ENCODE results near the gene LEMD3. TPM values are rescaled to one million over a fixed set of nuclear protein-coding genes. Genes with fewer than 3 reads are reported as not detected.

The LEMD3 gene
- total RNA-seq, 1 experiment from 2014 or later = 20.7 TPM

DNA sequence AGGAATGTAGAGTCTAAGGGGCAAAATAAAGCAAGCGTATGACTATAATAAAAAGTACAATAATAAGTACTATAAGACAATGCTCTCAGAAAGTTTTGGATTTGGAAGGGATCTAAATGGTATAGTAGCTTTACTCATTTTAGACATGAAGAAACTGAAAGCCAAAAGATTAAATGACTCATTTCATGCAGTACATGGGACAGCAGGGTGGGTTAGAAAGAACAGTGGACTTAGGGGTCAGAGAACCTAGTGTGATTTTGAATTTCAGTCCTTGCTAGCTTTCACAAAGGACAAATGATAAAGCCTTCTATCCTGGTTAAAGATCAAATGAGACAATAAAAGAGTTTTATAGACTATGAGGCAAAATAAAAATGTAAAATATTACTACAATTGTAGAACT lies 6.8 kb upstream of the LEMD3 start:
- no peak for DNase-seq (ENCODE audit: low read depth, low spot score)
- in situ Hi-C loops (cut with HindIII; ENCODE audit: low pct_unique_long_range_greater_than_20kb, low sequenced_read_pairs) = no loop called here

DNA sequence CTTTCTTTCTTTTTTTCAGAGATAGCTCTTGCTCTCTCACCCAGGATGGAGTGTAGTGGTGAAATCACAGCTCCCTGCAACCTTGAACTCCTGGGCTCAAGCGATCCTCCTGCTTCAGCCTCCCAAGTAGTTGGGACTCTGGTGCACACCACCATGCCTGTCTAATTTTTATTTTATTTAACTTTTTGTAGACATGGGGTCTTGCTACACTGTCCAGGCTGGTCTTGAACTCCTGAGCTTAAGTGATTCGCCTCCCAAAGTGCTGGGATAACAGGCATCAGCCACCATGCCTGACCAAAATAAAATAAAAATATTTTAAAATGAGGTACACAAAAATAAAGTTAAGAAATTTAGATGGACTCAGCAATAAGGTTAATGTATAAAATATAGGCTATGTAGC lies 5.1 kb upstream of the LEMD3 start:
- in situ Hi-C loops (cut with HindIII; ENCODE audit: low pct_unique_long_range_greater_than_20kb, low sequenced_read_pairs) = no loop called here
- DNase-seq (ENCODE audit: low read depth, low spot score) = no peak

DNA sequence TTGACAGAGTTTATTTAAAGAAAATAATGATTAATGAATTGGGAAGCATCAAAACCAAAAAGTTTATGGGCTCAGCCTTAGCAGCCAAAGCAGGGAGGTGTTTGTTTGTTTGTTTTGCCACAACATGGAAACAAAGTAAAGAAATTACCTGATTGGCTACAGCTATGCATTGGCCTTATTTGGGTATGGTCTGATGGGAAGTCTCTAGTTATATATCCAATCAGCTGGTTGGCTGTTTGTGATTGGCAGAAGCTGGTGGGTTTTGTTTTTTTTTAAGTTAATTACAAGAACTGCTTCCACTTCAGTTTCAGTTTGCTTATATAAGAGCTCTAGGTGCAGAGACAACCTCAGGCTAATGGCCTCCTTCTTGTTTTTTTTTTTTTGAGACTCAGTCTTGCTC lies 4.6 kb upstream of the LEMD3 start:
- in situ Hi-C loops (cut with HindIII; ENCODE audit: low pct_unique_long_range_greater_than_20kb, low sequenced_read_pairs) = no loop called here
- DNase-seq (ENCODE audit: low read depth, low spot score) = no peak

DNA sequence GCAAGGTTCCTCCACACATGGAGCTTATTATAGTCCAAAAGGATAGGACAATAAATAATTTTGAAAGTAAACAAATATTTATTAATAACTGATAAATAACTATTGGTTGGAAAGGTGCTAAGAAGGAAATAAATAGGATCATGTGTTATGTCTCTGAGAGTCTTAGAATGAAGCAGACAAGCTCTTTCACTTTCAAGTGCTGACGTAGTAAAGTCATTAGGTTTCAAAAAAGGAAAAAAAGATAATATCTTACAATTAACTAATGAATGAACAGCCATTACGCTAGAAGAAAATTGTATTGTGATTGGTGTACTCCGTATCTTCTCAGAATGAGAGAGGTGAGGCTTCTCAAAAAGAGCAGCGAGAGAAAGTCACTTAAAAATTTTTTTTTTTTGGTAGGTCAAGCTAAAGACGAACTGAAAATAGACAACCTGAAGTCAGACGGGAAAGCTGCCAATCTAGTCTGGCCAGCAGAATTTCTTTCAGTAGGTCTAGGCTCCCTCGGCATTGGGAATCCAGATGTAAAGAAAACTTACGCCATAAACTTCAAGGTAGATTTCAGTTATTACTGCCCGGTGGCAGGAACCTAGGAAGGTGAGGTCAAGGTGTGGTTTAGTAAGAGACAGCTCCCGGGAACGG lies 583 bp upstream of the LEMD3 start:
- in situ Hi-C loops (cut with HindIII; ENCODE audit: low pct_unique_long_range_greater_than_20kb, low sequenced_read_pairs) = no loop called here
- DNase-seq (ENCODE audit: low read depth, low spot score) = peak; percentile 30

DNA sequence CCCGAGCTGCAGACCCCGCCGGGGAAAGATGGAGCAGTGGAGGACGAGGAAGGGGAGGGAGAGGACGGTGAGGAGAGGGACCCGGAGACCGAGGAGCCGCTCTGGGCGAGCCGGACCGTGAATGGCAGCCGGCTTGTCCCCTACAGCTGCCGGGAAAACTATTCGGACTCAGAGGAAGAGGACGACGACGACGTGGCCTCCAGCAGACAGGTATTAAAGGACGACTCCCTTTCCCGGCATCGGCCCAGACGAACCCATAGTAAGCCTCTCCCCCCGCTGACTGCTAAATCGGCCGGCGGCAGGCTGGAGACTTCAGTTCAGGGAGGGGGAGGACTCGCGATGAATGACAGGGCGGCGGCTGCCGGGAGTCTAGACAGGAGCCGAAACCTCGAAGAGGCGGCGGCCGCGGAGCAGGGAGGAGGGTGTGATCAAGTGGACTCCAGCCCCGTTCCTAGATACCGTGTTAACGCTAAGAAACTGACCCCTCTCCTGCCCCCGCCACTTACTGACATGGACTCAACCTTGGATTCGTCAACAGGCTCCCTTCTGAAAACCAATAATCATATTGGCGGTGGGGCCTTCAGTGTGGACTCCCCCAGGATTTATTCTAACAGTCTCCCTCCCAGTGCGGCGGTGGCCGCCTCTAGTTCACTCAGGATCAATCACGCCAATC lies 962 bp downstream of the LEMD3 start:
- peak; percentile 49 for DNase-seq (ENCODE audit: low read depth, low spot score)
- in situ Hi-C loops (cut with HindIII; ENCODE audit: low pct_unique_long_range_greater_than_20kb, low sequenced_read_pairs) = no loop called here

DNA sequence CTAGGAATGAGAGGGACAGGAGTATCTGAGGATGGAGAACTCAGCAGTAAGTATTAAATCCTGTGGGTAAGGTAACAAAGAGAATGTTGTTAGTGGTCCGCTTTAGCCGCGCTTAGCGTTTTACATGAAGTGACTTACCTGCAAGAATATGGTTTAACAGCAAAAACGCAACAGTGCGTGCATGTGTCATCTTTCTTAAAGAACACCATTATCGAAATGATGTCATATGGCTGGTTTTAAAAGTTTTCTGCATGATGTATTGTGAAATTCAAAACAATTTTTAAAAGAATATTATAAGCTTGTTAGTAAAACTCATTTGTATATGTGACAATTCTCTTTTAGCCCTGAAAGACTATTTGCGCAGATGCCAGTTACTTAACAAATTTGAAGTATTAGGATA lies 1.7 kb downstream of the LEMD3 start:
- DNase-seq (ENCODE audit: low read depth, low spot score) = no peak
- in situ Hi-C loops (cut with HindIII; ENCODE audit: low pct_unique_long_range_greater_than_20kb, low sequenced_read_pairs) = no loop called here

DNA sequence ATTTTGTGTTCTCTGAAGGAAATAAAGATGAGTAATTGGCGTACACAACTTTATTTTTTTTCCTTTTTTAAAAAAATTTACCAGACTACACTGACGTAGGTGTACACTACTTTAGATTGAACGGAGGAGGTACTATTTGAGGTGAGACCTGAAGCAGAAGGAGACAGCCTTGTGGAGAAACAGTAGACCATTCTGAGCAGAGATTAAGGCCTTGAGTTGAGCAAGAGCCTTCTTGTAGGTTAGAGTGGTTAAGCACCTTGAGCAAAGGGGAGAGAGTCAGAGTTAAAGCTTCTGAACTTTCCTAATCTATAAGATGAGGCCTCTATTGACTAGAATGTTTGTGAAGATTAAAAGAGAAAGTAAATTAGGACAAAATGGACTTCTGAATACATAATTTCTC lies 2.5 kb downstream of the LEMD3 start:
- in situ Hi-C loops (cut with HindIII; ENCODE audit: low pct_unique_long_range_greater_than_20kb, low sequenced_read_pairs) = no loop called here
- no peak for DNase-seq (ENCODE audit: low read depth, low spot score)

DNA sequence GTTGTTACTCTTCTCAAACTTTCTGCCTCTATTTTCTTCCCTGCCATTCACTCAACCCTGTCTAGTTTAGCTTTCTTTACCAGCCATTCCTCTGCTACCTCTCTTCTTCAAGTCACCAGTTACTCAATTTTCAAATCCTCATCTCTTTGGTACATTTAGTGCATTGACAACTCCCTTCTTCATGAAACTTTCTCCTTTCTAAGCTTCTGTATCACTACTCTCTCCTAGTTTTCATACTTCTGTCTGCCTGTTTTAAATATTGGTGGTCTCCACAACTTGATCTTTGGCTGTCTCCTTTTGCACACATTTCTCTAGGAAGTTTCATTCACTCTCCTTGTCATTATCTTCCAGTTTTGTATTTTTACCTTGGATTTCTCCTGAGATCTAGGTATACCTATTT lies 6.0 kb downstream of the LEMD3 start:
- in situ Hi-C loops (cut with HindIII; ENCODE audit: low pct_unique_long_range_greater_than_20kb, low sequenced_read_pairs) = no loop called here
- DNase-seq (ENCODE audit: low read depth, low spot score) = no peak

DNA sequence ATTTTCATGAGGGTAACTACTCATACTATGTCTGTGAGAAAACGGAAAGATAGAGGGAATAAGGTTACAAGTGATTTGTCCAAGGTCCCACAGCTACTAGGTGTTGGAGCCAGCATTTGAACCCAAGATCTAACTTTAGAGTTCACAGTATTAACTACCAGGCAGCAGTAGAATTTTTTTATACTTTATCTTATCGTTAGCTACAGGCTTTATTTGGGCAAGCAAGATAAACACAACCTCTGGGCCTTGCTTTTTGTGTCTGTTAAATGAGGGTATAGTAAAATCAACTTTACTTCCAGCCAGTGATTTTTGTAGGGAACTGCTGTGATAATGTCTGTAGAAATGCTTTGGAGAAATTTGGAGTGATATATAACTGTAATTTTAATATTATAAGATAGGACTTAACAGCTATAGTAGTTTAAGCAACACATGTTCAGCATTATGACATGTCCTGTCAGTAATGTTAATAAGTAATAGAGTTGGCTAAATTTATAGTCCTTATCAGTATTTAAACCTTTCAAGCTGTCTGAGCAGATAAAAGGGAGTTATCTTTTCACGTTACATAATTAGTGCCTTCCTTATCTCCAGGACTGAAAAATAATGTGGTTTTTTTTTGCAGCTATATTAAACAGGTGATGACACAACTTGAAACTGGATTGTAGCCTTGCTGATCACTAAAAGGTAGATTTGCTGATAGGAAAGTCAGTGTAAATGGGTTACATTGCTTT lies 12.8 kb downstream of the LEMD3 start:
- no peak for DNase-seq (ENCODE audit: low read depth, low spot score)
- in situ Hi-C loops (cut with HindIII; ENCODE audit: low pct_unique_long_range_greater_than_20kb, low sequenced_read_pairs) = no loop called here

DNA sequence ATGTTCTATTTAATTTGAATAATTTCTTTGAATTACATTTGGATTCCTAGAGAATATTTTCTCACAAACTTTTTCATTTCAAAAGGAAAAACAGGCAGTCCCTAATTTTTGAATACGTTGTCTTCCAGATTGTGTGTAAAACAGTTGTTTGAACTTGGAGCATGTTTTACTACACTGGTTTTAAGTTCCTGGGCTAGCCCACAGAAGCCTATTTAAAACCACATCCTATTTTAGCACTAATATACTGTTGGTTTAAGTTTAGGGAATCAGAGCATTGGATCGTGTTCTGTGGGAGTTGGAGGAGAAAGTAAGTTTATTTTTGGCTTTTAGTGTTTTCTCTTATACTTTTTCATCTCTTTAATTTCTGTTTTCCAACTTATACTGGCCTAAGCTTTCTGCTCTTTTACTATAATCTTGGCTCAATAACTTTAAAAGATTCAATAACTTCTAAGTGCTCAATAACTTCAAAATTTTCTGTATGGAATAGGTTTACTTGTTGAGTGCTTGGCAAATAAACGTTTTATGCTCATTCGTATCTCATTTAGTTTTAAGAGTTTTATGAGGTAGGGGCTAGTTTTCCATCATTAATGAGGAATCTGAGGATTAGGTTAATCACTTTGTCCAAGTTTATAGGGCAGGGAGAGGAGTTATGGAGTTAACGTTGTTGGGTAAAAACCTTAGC lies 14.9 kb downstream of the LEMD3 start:
- DNase-seq (ENCODE audit: low read depth, low spot score) = no peak
- in situ Hi-C loops (cut with HindIII; ENCODE audit: low pct_unique_long_range_greater_than_20kb, low sequenced_read_pairs) = no loop called here

DNA sequence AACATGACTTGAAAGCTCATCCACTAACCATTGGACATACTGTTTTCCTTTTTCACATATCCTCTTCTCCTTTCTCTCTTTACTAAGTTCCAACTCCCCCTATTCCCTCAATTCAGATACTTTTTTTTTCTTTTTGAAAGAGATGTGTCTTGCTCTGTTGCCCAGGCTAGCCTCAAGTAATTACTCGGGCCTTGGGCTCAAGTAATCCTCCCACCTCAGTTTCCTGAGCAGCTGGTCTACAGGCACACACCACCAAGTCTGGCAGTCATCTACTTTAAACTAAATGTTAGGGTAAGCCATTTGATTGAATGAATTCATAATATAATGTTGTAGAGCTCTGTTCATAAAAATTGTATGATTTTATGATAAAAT lies 15.5 kb downstream of the LEMD3 start:
- in situ Hi-C loops (cut with HindIII; ENCODE audit: low pct_unique_long_range_greater_than_20kb, low sequenced_read_pairs) = no loop called here
- no peak for DNase-seq (ENCODE audit: low read depth, low spot score)

DNA sequence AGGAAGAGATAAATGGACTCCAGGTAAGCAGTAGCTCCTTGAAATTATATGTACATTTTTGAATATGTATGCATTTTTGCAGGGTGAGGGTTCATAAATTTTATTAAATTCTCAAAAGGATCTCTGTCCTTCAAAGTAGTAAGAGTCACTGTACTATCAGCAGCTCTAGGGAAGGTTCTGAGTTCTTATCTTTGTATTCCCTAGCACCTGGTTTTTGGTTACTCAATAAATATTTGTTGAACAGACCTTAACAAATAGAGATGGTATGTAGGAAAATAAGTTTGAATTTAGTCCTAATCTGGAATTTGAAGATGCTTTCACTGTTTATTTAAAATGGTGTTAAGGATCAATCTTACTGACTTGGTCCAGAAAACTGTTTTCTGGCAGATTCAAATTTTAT lies 18.3 kb downstream of the LEMD3 start:
- in situ Hi-C loops (cut with HindIII; ENCODE audit: low pct_unique_long_range_greater_than_20kb, low sequenced_read_pairs) = no loop called here
- no peak for DNase-seq (ENCODE audit: low read depth, low spot score)

DNA sequence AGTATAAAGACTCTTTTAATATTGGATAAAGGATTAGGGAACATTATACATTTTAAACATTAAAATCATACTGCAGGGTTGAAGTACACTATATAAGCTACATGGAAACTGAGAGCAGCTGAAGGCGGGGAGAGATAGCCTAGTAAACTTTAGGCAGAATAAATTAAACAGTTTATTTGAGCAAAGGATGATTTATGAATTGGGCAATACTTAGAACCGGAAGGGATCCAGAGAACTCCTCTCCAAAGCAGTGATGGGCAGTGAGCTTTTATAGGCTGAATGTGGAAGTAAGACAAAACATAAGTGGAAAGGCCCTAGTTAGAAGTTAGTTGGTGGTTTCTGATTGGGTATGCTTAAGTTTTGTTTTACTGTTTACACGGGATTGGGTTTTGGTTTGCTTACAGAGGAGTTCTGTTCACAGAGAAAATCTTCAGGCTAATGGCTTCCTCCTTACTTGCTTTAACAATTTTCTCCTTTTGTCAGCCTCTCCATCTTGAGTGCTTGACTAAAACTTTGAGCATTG lies 18.9 kb downstream of the LEMD3 start:
- no peak for DNase-seq (ENCODE audit: low read depth, low spot score)
- in situ Hi-C loops (cut with HindIII; ENCODE audit: low pct_unique_long_range_greater_than_20kb, low sequenced_read_pairs) = no loop called here

DNA sequence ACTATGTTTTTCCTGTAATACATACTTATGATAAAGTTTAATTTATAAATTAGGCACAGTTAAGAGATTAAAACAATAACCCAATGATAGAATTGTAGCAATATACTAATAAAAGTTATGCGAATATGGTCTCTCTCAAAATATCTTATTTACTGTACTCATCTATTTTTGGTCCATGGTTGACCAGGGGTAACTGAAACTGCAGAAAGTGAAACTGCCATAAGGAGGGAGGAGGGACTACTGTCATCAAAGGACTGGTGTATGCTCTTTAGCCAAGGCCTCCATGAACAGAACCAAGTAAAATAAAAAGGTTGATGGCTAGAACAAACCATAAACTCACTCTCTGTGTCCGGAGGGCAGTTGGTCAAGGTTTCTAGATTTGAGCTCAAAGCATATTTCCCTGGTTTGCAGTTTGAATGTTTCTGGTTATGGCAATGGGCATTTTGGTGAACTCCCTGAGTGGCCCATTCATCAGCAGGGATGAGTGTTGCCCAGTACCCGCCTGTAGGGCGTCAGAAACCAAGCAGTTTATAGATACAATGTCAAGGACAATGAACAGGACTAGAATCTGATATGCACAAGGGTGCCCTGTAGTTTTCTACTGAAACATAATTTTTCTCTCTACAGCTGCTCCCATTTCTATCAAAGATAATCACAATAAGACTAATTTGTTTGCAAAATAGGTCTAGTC lies 19.8 kb downstream of the LEMD3 start:
- in situ Hi-C loops (cut with HindIII; ENCODE audit: low pct_unique_long_range_greater_than_20kb, low sequenced_read_pairs) = no loop called here
- no peak for DNase-seq (ENCODE audit: low read depth, low spot score)

DNA sequence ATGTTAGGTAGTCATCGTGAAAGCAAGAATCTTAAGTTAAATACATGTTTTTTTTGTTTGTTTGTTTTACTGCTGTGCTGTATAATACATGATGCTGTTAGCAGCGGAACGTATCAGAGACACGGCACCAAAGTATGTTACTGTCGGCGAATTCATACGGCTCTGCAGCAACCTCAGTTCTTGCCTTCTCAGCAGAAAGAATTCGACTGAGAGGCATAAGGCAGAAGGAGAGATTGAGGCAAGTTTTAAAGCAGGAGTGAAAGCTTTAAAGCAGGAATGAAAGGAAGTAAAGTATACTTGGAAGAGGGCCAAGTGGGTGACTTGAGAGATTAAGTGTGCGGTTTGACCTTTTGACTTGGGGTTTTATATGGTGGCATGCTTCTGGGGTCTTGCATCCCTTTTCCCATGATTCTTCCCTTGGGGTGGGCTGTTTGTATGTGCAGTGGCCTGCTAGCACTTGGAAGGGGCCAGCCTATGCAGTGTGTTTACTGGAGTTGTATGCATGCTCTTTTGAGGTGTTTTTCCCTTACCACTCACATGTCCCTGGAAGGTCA lies 23.7 kb downstream of the LEMD3 start:
- in situ Hi-C loops (cut with HindIII; ENCODE audit: low pct_unique_long_range_greater_than_20kb, low sequenced_read_pairs) = no loop called here
- no peak for DNase-seq (ENCODE audit: low read depth, low spot score)

DNA sequence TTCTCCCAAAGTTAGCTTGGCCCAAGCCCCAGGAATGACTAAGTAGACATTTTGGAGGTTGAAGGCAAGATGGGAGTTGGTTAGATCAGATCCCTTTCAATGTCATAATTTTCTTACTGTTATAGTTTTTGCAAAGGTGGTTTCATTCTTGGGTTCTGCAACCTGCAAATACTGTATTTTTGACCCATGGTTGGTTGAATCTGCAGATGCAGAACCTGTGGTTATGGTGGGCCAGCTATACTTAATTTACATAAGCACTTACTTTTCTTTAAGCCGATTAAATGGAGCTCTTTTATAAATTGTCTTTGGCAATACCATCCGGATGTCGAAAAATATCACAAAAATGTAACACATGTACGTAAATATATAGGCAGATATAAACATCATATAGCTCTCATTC lies 25.6 kb downstream of the LEMD3 start:
- in situ Hi-C loops (cut with HindIII; ENCODE audit: low pct_unique_long_range_greater_than_20kb, low sequenced_read_pairs) = no loop called here
- no peak for DNase-seq (ENCODE audit: low read depth, low spot score)

DNA sequence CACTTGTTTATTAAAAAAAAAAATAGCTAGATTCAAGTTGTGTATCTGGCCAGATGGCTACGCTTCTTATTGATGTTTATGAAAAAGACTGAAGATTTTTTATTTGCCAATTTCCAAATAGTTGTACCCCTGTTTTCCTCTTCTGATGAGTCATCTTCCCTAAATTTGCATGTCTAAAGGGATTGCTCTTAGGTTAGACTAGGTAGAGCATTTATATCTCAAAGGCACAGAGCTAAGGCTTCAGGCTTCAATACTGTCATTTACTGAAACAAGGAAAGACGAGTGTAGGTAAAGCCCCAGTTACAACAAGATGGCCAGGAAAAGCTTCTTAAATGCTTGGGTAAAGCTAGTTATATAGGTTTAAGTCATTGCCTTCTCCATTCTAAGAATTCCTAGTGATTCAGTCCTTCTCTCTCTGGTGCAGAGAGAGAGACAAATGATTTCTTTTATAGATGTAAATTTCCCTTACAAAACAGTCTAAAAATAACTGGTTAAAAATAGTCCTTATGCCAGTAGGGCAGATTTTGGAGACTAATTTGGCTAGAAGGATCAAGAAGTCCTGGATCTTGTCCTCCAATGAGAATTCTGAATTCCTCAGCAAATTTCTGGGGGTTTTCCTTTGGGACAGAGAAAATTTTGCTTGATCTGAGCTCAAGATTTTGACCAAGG lies 26.1 kb downstream of the LEMD3 start:
- in situ Hi-C loops (cut with HindIII; ENCODE audit: low pct_unique_long_range_greater_than_20kb, low sequenced_read_pairs) = no loop called here
- no peak for DNase-seq (ENCODE audit: low read depth, low spot score)
